Neural cell (in vitro differentiated cells): ENCODE results near the gene DCHS2. TPM values are rescaled to one million over a fixed set of nuclear protein-coding genes. Genes with fewer than 3 reads are reported as not detected.

ENCODE experiments used
- H2AFZ ChIP-seq: fragments of 200-600, 300-800 bp; sonication (generic), shearing (Covaris generic); 2 replicates; pipeline ENCODE4 v1.6.0; 2014; ENCODE audit warnings: low read depth, mild to moderate bottlenecking, antibody characterized with exemption, low read length, moderate library complexity
- H3F3A ChIP-seq: fragments of 200-600 bp; shearing (Covaris generic); 2 replicates; pipeline ENCODE4 v1.6.1; 2016; ENCODE audit warnings: mild to moderate bottlenecking, moderate library complexity, mixed read lengths, antibody characterized with exemption, low read length; ENCODE audit not compliant: insufficient read depth, poor library complexity, severe bottlenecking
- H3K27ac ChIP-seq: fragments of 200-600, 300-800 bp; sonication (generic), shearing (Covaris generic); 2 replicates; pipeline ENCODE4 v1.5.1; 2014; ENCODE audit warnings: mild to moderate bottlenecking, low read length, moderate library complexity
- H3K27me3 ChIP-seq: fragments of 300-800, 200-600 bp; sonication (generic), shearing (Covaris generic); 2 replicates; pipeline ENCODE4 v1.6.0; 2014; ENCODE audit warnings: mild to moderate bottlenecking, low read depth, low read length, moderate library complexity; ENCODE audit not compliant: insufficient read depth
- H3K36me3 ChIP-seq: fragments of 300-800, 200-600 bp; sonication (generic), shearing (Covaris generic); 2 replicates; pipeline ENCODE4 v1.5.1; 2014; ENCODE audit warnings: mild to moderate bottlenecking, antibody characterized with exemption, low read length, moderate library complexity; ENCODE audit not compliant: insufficient read depth
- H3K4me2 ChIP-seq: fragments of 300-800, 200-600 bp; sonication (generic), shearing (Covaris generic); 2 replicates; pipeline ENCODE4 v1.6.0; 2014; ENCODE audit warnings: mild to moderate bottlenecking, low read length
- H3K4me3 ChIP-seq: fragments of 300-800, 200-600 bp; sonication (generic), shearing (Covaris generic); 2 replicates; pipeline ENCODE4 v1.5.1; 2014; ENCODE audit warnings: mild to moderate bottlenecking, low read length, moderate library complexity
- H3K79me2 ChIP-seq: fragments of 200-600 bp; shearing (Covaris generic); replicated peaks from 2 replicates; pipeline ENCODE4 v1.6.0; 2014; ENCODE audit warnings: mild to moderate bottlenecking, low read length, moderate library complexity; ENCODE audit not compliant: insufficient read depth
- H3K9ac ChIP-seq: fragments of 300-800, 200-600 bp; sonication (generic), shearing (Covaris generic); 2 replicates; pipeline ENCODE4 v1.6.1; 2016; ENCODE audit warnings: mild to moderate bottlenecking, low read length, mixed read lengths
- H3K9me2 ChIP-seq: fragments of 200-600 bp; shearing (Covaris generic); 2 replicates; pipeline ENCODE4 v1.6.1; 2016; ENCODE audit warnings: mild to moderate bottlenecking, low read length, mixed read lengths; ENCODE audit not compliant: insufficient read depth
- H3K9me3 ChIP-seq: fragments of 200-600, 300-800 bp; sonication (generic), shearing (Covaris generic); 2 replicates; pipeline ENCODE4 v1.6.1; 2016; ENCODE audit warnings: mild to moderate bottlenecking, mixed run types, low read length, moderate library complexity, mixed read lengths
- H4K20me1 ChIP-seq: fragments of 200-600 bp; shearing (Covaris generic); 2 replicates; pipeline ENCODE4 v1.6.1; 2016; ENCODE audit warnings: mild to moderate bottlenecking, mixed run types; ENCODE audit not compliant: insufficient read depth
- CTCF ChIP-seq: fragments of 450-650 bp; IDR thresholded peaks from 2 replicates; pipeline ENCODE4 v1.5.1; 2014; ENCODE audit warnings: antibody characterized with exemption, mild to moderate bottlenecking, moderate library complexity; ENCODE audit not compliant: poor library complexity, severe bottlenecking
- EP300 ChIP-seq: fragments of 450-650 bp; conservative IDR thresholded peaks from 2 replicates; pipeline ENCODE4 v1.6.1; 2014; ENCODE audit warnings: antibody characterized with exemption, mild to moderate bottlenecking, moderate library complexity; ENCODE audit not compliant: poor library complexity, severe bottlenecking
- EZH2 ChIP-seq: fragments of 200-600, 300-800 bp; shearing (Covaris generic), sonication (generic); IDR thresholded peaks from 2 replicates; pipeline ENCODE4 v1.6.1; 2014; ENCODE audit warnings: antibody characterized with exemption, low read length, borderline replicate concordance, mild to moderate bottlenecking; ENCODE audit not compliant: insufficient read depth, poor library complexity, severe bottlenecking
- MXI1 ChIP-seq: fragments of 450-650 bp; conservative IDR thresholded peaks from 2 replicates; pipeline ENCODE4 v1.6.1; 2014; ENCODE audit warnings: antibody characterized with exemption, mild to moderate bottlenecking; ENCODE audit not compliant: poor library complexity, severe bottlenecking
- POLR2AphosphoS5 ChIP-seq: IDR thresholded peaks from 2 replicates; pipeline ENCODE4 v1.6.1; 2012
- RAD21 ChIP-seq: fragments of 450-650 bp; conservative IDR thresholded peaks from 2 replicates; pipeline ENCODE4 v1.6.1; 2014; ENCODE audit warnings: antibody characterized with exemption, mild to moderate bottlenecking, moderate library complexity
- REST ChIP-seq: IDR thresholded peaks from 2 replicates; pipeline ENCODE4 v1.6.1; 2012; ENCODE audit warnings: borderline replicate concordance
- SMC3 ChIP-seq: fragments of 450-650 bp; conservative IDR thresholded peaks from 2 replicates; pipeline ENCODE4 v1.6.1; 2014; ENCODE audit warnings: antibody characterized with exemption, mild to moderate bottlenecking, moderate library complexity; ENCODE audit not compliant: poor library complexity
- TAF1 ChIP-seq: IDR thresholded peaks from 2 replicates; pipeline ENCODE4 v1.6.1; 2012; ENCODE audit warnings: low read depth
- polyA plus RNA-seq: library from polyadenylated mRNA; depleted of rRNA; stranded (reverse); fragments of >200 nt; gene quantifications from 2 replicates; pipeline ENCODE4 v1.2.3, GENCODE V29; 2014

The DCHS2 gene
- polyA plus RNA-seq, 1 donor from 2014 or later: 1.6 TPM

- no peak overlapping the region for H3K4me3 ChIP-seq
- no peaks in the 10 kb centered on the region for H3K9me3 ChIP-seq
- H3K79me2 ChIP-seq: no peaks in the 10 kb centered on the region
- H3K27ac ChIP-seq: no peak overlapping the region
- H4K20me1 ChIP-seq: no peaks in the 10 kb centered on the region
- no peaks in the 10 kb centered on the region for H3K27me3 ChIP-seq
- peak; percentile 80 for TF ChIP-seq POLR2AphosphoS5
- TF ChIP-seq REST: no peak
- TF ChIP-seq EP300: peak; percentile 96
- no peaks in the 10 kb centered on the region for H3F3A ChIP-seq
- H3K36me3 ChIP-seq: no peaks in the 10 kb centered on the region
- no peak overlapping the region for H3K4me2 ChIP-seq
- H2AFZ ChIP-seq: no peak overlapping the region
- no peak overlapping the region for H3K9ac ChIP-seq
- no peaks in the 10 kb centered on the region for H3K9me2 ChIP-seq
Measured at GRCh38 chr4:154317201-154317999, 174.2 kb downstream of the DCHS2 start.

GRCh38 chr4:154315741-154316140 lies 175.9 kb downstream of the DCHS2 start:
- no peak for TF ChIP-seq POLR2AphosphoS5
- TF ChIP-seq MXI1: no peak
- TF ChIP-seq EP300: no peak
- no peak for TF ChIP-seq TAF1
- no peak for TF ChIP-seq SMC3
- Histone ChIP-seq H3K4me3 (no peak overlapping the region), H3K27ac (no peak overlapping the region), H3K9ac (no peak overlapping the region), H2AFZ (no peak overlapping the region), H3F3A (no peaks in the 10 kb centered on the region), H3K79me2 (no peaks in the 10 kb centered on the region), H3K36me3 (no peaks in the 10 kb centered on the region), H3K9me2 (no peaks in the 10 kb centered on the region), H3K27me3 (no peaks in the 10 kb centered on the region), H3K4me2 (no peak overlapping the region), H3K9me3 (no peaks in the 10 kb centered on the region), H4K20me1 (no peaks in the 10 kb centered on the region)

GRCh38 chr4:154314248-154314647 lies 177.4 kb downstream of the DCHS2 start:
- H3K36me3 ChIP-seq: no peaks in the 10 kb centered on the region
- no peak overlapping the region for H3K27ac ChIP-seq
- no peak overlapping the region for H2AFZ ChIP-seq
- H3K9ac ChIP-seq: no peak overlapping the region
- no peak overlapping the region for H3K4me2 ChIP-seq
- no peak overlapping the region for H3K4me3 ChIP-seq
- H3K9me2 ChIP-seq: no peaks in the 10 kb centered on the region
- no peaks in the 10 kb centered on the region for H4K20me1 ChIP-seq
- H3K27me3 ChIP-seq: no peaks in the 10 kb centered on the region
- no peaks in the 10 kb centered on the region for H3K79me2 ChIP-seq
- TF ChIP-seq POLR2AphosphoS5 (no peak), MXI1 (no peak), REST (no peak), EP300 (no peak), EZH2 (no peak), SMC3 (peak; percentile 53), CTCF (peak; percentile 40), TAF1 (no peak), RAD21 (peak; percentile 49)
- no peaks in the 10 kb centered on the region for H3K9me3 ChIP-seq
- no peaks in the 10 kb centered on the region for H3F3A ChIP-seq
